Trophoblast cell (in vitro differentiated cells and primary cell): ENCODE measurements around the gene LAMTOR3.

Experiments
- DNase-seq, 2 donors: peaks; one replicate each; pipeline ENCODE4 v3.0.0-alpha.2; 2016
- H2AFZ ChIP-seq: 2 replicates; pipeline ENCODE4 v1.6.1; 2013; ENCODE audit warnings: low read length, moderate library complexity, mild to moderate bottlenecking; ENCODE audit not compliant: insufficient read depth, poor library complexity
- H2AK5ac ChIP-seq: 2 replicates; pipeline ENCODE4 v1.6.1; 2013; ENCODE audit warnings: mild to moderate bottlenecking, low read length
- H2BK120ac ChIP-seq: 2 replicates; pipeline ENCODE4 v1.6.1; 2013; ENCODE audit warnings: low read length, mild to moderate bottlenecking, moderate library complexity; ENCODE audit not compliant: insufficient read depth, poor library complexity
- H2BK12ac ChIP-seq: 2 replicates; pipeline ENCODE4 v1.6.1; 2013; ENCODE audit warnings: mild to moderate bottlenecking, low read length, moderate library complexity
- H2BK5ac ChIP-seq: 2 replicates; pipeline ENCODE4 v1.6.1; 2013; ENCODE audit warnings: low read length, low read depth, moderate library complexity, mild to moderate bottlenecking; ENCODE audit not compliant: poor library complexity
- H3K14ac ChIP-seq: 2 replicates; pipeline ENCODE4 v1.6.1; 2013; ENCODE audit warnings: mild to moderate bottlenecking, low read length
- H3K18ac ChIP-seq: 2 replicates; pipeline ENCODE4 v1.6.1; 2013; ENCODE audit warnings: mild to moderate bottlenecking, low read length
- H3K23ac ChIP-seq: 2 replicates; pipeline ENCODE4 v1.6.1; 2013; ENCODE audit warnings: low read length
- H3K27ac ChIP-seq: 2 replicates; pipeline ENCODE4 v1.5.1; 2013; ENCODE audit warnings: low read depth, mild to moderate bottlenecking, inconsistent platforms, low read length, moderate library complexity
- H3K27me3 ChIP-seq: 2 replicates; pipeline ENCODE4 v1.6.1; 2013; ENCODE audit warnings: inconsistent platforms, mild to moderate bottlenecking, low read length, moderate library complexity; ENCODE audit not compliant: insufficient read depth
- H3K36me3 ChIP-seq, 2 experiments: 1 replicate in 1 of 2; 2 replicates in 1 of 2; pipeline ENCODE4 v1.6.1; 2013; ENCODE audit warnings: low read length in 2 of 2, mild to moderate bottlenecking in 2 of 2, moderate library complexity in 1 of 2; ENCODE audit not compliant: insufficient read depth in 2 of 2, control insufficient read depth in 1 of 2
- H3K4ac ChIP-seq: 2 replicates; pipeline ENCODE4 v1.6.1; 2013; ENCODE audit warnings: low read depth, mild to moderate bottlenecking, low read length, moderate library complexity
- H3K4me1 ChIP-seq, 2 experiments: 1 replicate in 1 of 2; 2 replicates in 1 of 2; pipeline ENCODE4 v1.6.1; 2013; ENCODE audit warnings: low read length in 2 of 2, mild to moderate bottlenecking in 2 of 2, moderate library complexity in 1 of 2; ENCODE audit not compliant: insufficient read depth in 2 of 2, control insufficient read depth in 1 of 2
- H3K4me2 ChIP-seq: 2 replicates; pipeline ENCODE4 v1.6.1; 2013; ENCODE audit warnings: inconsistent platforms, mild to moderate bottlenecking, low read length, moderate library complexity
- H3K4me3 ChIP-seq: 2 replicates; pipeline ENCODE4 v1.5.1; 2013; ENCODE audit warnings: mild to moderate bottlenecking, low read depth, low read length, inconsistent platforms
- H3K79me1 ChIP-seq: one replicate; pipeline ENCODE4 v1.6.1; 2013; ENCODE audit warnings: low read length
- H3K79me2 ChIP-seq: 2 replicates; pipeline ENCODE4 v1.6.1; 2013; ENCODE audit warnings: low read length, mild to moderate bottlenecking; ENCODE audit not compliant: control insufficient read depth, insufficient read depth, poor library complexity
- H3K9ac ChIP-seq: 2 replicates; pipeline ENCODE4 v1.6.1; 2013; ENCODE audit warnings: mild to moderate bottlenecking, low read length
- H3K9me3 ChIP-seq: 2 replicates; pipeline ENCODE4 v1.6.1; 2013; ENCODE audit warnings: low read depth, mild to moderate bottlenecking, control low read depth, inconsistent platforms, low read length; ENCODE audit not compliant: insufficient read depth
- H4K12ac ChIP-seq: 2 replicates; pipeline ENCODE4 v1.6.1; 2013; ENCODE audit warnings: low read depth, mild to moderate bottlenecking, low read length, moderate library complexity
- H4K8ac ChIP-seq: 2 replicates; pipeline ENCODE4 v1.6.1; 2013; ENCODE audit warnings: low read depth, mild to moderate bottlenecking, low read length, moderate library complexity
- H4K91ac ChIP-seq: one replicate; pipeline ENCODE4 v1.6.1; 2013; ENCODE audit warnings: low read depth, mild to moderate bottlenecking, low read length, moderate library complexity
- WGBS: extraction: QIAGEN DNeasy Blood & Tissue Kit; methylation state at CpG from one replicate; pipeline ENCODE4 v1.1.7; 2013; ENCODE audit warnings: missing lambda C conversion rate; ENCODE audit not compliant: insufficient read length, insufficient coverage; ENCODE audit errors: extremely low coverage; 5-methylcytosine and 5-hydroxymethylcytosine counted together

LAMTOR3 gene

GRCh38 chr4:99855678-99856077, 38.5 kb downstream of the LAMTOR3 start:
- no CpG with 5 or more reads among the region's 1 CpG for WGBS
- no peak for DNase-seq
- H4K91ac ChIP-seq = no peak overlapping the region

GRCh38 chr4:99853999-99854398, 40.2 kb downstream of the LAMTOR3 start:
- no CpG with 5 or more reads among the region's 1 CpG for WGBS
- Histone ChIP-seq H3K4me2 (no peak overlapping the region), H3K23ac (no peak overlapping the region), H3K4me3 (no peak overlapping the region), H3K9me3 (no peaks in the 10 kb centered on the region), H3K9ac (no peak overlapping the region), H2BK5ac (no peak overlapping the region), H4K91ac (no peak overlapping the region), H3K14ac (no peak overlapping the region), H2AFZ (no peak overlapping the region), H3K27ac (no peak overlapping the region), H3K27me3 (no peaks in the 10 kb centered on the region), H4K12ac (no peak overlapping the region), H3K4me1 (peaks cover 0 to 4% of the 10 kb centered on the region in 2 experiments), H2BK120ac (no peak overlapping the region), H3K4ac (no peak overlapping the region), H2AK5ac (no peak overlapping the region), H2BK12ac (no peak overlapping the region), H3K79me2 (no peaks in the 10 kb centered on the region), H3K79me1 (no peaks in the 10 kb centered on the region), H4K8ac (no peak overlapping the region), H3K36me3 (no peaks in the 10 kb centered on the region), H3K18ac (no peak overlapping the region)
- no peak for DNase-seq

More at GRCh38 chr4:99855678-99856077, 38.5 kb downstream of the LAMTOR3 start:
- no peak overlapping the region for H2BK5ac ChIP-seq
- no peak overlapping the region for H3K14ac ChIP-seq
- H2BK120ac ChIP-seq = no peak overlapping the region
- H2AK5ac ChIP-seq = no peak overlapping the region
- no peak overlapping the region for H3K18ac ChIP-seq
- H3K4me3 ChIP-seq = no peak overlapping the region
- no peak overlapping the region for H3K27ac ChIP-seq
- no peak overlapping the region for H2AFZ ChIP-seq
- no peaks in the 10 kb centered on the region for H3K79me1 ChIP-seq
- H2BK12ac ChIP-seq = no peak overlapping the region
- H4K12ac ChIP-seq = no peak overlapping the region
- no peaks in the 10 kb centered on the region for H3K36me3 ChIP-seq
- no peak overlapping the region for H3K23ac ChIP-seq
- peaks cover 0 to 4% of the 10 kb centered on the region in 2 experiments for H3K4me1 ChIP-seq
- no peak overlapping the region for H4K8ac ChIP-seq
- no peak overlapping the region for H3K4ac ChIP-seq
- no peaks in the 10 kb centered on the region for H3K9me3 ChIP-seq
- H3K79me2 ChIP-seq = no peaks in the 10 kb centered on the region
- no peak overlapping the region for H3K4me2 ChIP-seq
- H3K9ac ChIP-seq = no peak overlapping the region
- H3K27me3 ChIP-seq = no peaks in the 10 kb centered on the region

- Histone ChIP-seq H3K27me3 (no peaks in the 10 kb centered on the region), H3K4me1 (peaks cover 0 to 4% of the 10 kb centered on the region in 2 experiments), H3K18ac (no peak overlapping the region), H4K8ac (no peak overlapping the region), H3K9ac (no peak overlapping the region), H3K79me1 (no peaks in the 10 kb centered on the region), H3K4ac (no peak overlapping the region), H2BK120ac (no peak overlapping the region), H2BK12ac (no peak overlapping the region), H2AFZ (no peak overlapping the region), H4K12ac (no peak overlapping the region), H2AK5ac (no peak overlapping the region), H3K36me3 (no peaks in the 10 kb centered on the region), H4K91ac (no peak overlapping the region), H3K4me2 (no peak overlapping the region), H3K4me3 (no peak overlapping the region), H3K23ac (no peak overlapping the region), H3K27ac (no peak overlapping the region), H3K14ac (no peak overlapping the region), H2BK5ac (no peak overlapping the region), H3K9me3 (no peaks in the 10 kb centered on the region), H3K79me2 (no peaks in the 10 kb centered on the region)
- DNase-seq = no peak
- no CpG with 5 or more reads among the region's 3 CpGs for WGBS
These were observed 41.0 kb downstream of the LAMTOR3 start for GRCh38 chr4:99853190-99853589.

- H3K27ac ChIP-seq = no peak overlapping the region
- H3K4me1 ChIP-seq = peaks cover 0 to 4% of the 10 kb centered on the region in 2 experiments
- no peak overlapping the region for H3K4me2 ChIP-seq
- H2AK5ac ChIP-seq = no peak overlapping the region
- H3K79me1 ChIP-seq = no peaks in the 10 kb centered on the region
- no peak overlapping the region for H3K14ac ChIP-seq
- H3K23ac ChIP-seq = no peak overlapping the region
- H3K4ac ChIP-seq = no peak overlapping the region
- no peak overlapping the region for H2BK5ac ChIP-seq
- no peak overlapping the region for H2BK120ac ChIP-seq
- H3K9me3 ChIP-seq = no peaks in the 10 kb centered on the region
- no peaks in the 10 kb centered on the region for H3K79me2 ChIP-seq
- no peak for DNase-seq
- no peaks in the 10 kb centered on the region for H3K27me3 ChIP-seq
- H3K4me3 ChIP-seq = no peak overlapping the region
- no peak overlapping the region for H2BK12ac ChIP-seq
- WGBS = no CpG with 5 or more reads among the region's 3 CpGs
- H3K9ac ChIP-seq = no peak overlapping the region
- no peak overlapping the region for H4K12ac ChIP-seq
- no peak overlapping the region for H4K91ac ChIP-seq
- H3K18ac ChIP-seq = no peak overlapping the region
- H3K36me3 ChIP-seq = no peaks in the 10 kb centered on the region
- H4K8ac ChIP-seq = no peak overlapping the region
- H2AFZ ChIP-seq = no peak overlapping the region
These were observed 42.0 kb downstream of the LAMTOR3 start for GRCh38 chr4:99852199-99852749.
